ENCODE measurements around the gene RHOB.

The RHOB gene

DNA sequence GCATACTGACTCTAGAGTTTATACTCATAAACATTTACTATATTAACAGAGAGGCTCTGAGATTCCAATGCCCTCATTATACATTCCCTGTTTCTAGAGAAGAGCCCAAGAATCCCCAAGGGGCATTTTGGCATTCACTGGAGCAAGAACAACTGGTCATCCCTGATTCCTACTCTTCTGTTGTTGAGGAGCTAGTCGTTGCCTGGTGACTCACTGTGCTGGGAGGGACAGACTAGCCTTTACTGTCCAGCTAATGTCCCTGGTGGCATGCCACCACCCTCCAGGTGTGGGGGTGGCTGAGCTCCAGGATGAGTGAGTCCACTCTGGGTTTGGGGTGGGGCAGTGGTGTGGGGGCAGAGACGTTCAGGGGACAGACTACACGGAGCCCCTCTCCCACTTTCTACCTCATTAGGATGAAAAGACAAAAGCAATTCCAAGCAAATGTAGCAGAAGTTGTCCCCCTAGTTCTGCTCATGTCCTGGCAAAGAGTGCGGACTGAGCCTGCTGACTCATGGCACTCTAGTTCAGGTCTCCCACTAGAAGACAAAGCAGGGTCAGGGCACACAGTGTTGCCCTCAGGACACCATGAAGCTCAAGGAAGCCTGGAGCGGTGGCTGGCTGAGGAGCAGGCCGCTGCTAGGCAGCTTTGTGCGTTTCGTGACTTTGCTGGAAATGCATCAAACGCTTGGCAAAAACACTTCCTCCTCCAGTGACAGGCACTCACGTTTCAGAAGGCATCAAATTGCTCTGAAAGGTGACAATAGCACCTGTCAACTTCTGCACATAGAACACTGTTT, 49.4 kb downstream of the RHOB start:
- no peak for DNase-seq (ENCODE audit: low read depth)

GRCh38 chr2:20496942-20497341, 50.1 kb downstream of the RHOB start:
- no peak for DNase-seq (ENCODE audit: low read depth)

Data from activated T-helper 9 cell treated with anti-CD3 and anti-CD28 coated beads, Interleukin-2, amount 50 U/mL, for 16 hours (primary cell).